Hepatic stellate cell (primary cell): ENCODE measurements around the gene RNF25.

Experiments
- DNase-seq: peaks from one replicate; pipeline ENCODE4 v3.0.0; 2011; ENCODE audit warnings: low spot score

The RNF25 gene

GRCh38 chr2:218626369-218626768 lies 45.4 kb downstream of the RNF25 start:
- no peak for DNase-seq

- DNase-seq: no peak
These were observed 48.5 kb downstream of the RNF25 start for GRCh38 chr2:218623366-218623705.

- DNase-seq: peak; percentile 17
These were observed 49.0 kb downstream of the RNF25 start for GRCh38 chr2:218622606-218623365.

GRCh38 chr2:218621007-218621406 lies 50.8 kb downstream of the RNF25 start:
- DNase-seq: no peak

- DNase-seq: no peak
These were observed 53.5 kb downstream of the RNF25 start for GRCh38 chr2:218618102-218618860.

GRCh38 chr2:218615868-218616315 lies 55.9 kb downstream of the RNF25 start:
- DNase-seq: no peak
